Lung microvascular endothelial cell (primary cell): Measurements from ENCODE around the gene KCNJ5. TPM values are rescaled to one million over a fixed set of nuclear protein-coding genes. Genes with fewer than 3 reads are reported as not detected.

Experiments
- DNase-seq, 2 donors: peaks; one replicate each; pipeline versions ENCODE4 v3.0.0 to v3.0.0-alpha.2; 2010; ENCODE audit warnings: low read depth in 2 of 2
- total RNA-seq: library from RNA; depleted of rRNA; stranded (reverse); fragments of >200 nt; gene quantifications from 2 replicates; pipeline ENCODE4 v1.2.1, GENCODE V29; 2014

The KCNJ5 gene
- total RNA-seq, 1 donor from 2014 or later: not detected

GRCh38 chr11:128871168-128871610, 20.0 kb upstream of the KCNJ5 start:
- no peak for DNase-seq

- DNase-seq: no peak
Measured at GRCh38 chr11:128872094-128872493, 19.1 kb upstream of the KCNJ5 start.

DNA sequence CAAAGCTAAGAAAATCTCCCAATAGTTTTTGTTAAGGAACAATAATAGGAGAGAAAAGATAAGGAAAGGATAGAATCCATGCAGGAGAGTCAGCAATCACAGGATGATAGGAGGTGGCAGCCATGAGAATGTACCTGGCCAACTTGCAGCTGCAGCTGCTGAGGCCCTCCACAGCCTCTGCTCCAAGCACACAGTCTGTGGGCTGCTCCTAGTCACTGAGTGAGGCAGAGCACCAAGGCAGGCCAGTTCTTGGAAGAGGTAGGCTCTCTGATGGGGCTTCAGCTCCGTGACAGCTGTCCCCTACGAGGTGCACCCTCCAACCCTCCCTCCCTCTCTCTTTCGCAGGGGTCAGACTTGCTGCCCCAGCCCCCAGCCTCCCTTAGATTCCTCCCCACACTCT, 18.6 kb upstream of the KCNJ5 start:
- DNase-seq: no peak

GRCh38 chr11:128874427-128874826, 16.7 kb upstream of the KCNJ5 start:
- DNase-seq: no peak

DNA sequence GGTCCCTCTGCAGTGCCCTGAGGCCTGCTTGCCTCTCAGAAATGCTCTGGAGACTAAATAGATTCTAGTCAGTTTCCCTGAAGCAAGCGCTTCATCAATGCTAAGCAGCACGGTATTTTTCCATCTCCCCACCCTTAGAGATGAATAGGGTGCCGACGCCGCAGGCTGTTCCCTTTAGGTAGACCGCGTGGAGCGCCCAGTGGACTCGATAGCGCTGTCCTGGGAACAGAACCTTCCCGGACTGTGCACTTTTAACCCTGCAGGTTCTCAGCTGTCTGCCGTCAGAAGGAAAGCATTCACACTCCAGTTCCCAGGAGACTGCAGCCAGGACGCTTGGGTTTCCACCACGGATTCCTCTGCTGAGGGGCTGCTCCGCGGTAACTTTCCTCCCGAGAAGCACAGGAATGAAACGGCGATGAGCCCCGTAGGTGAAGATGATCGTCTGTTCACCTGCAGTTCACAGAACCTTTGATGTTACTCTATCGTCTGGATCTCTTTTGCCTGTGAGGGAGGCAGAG, 15.0 kb upstream of the KCNJ5 start:
- no peak for DNase-seq

GRCh38 chr11:128877726-128878125, 13.4 kb upstream of the KCNJ5 start:
- DNase-seq: no peak

GRCh38 chr11:128878455-128878854, 12.7 kb upstream of the KCNJ5 start:
- DNase-seq: no peak

DNA sequence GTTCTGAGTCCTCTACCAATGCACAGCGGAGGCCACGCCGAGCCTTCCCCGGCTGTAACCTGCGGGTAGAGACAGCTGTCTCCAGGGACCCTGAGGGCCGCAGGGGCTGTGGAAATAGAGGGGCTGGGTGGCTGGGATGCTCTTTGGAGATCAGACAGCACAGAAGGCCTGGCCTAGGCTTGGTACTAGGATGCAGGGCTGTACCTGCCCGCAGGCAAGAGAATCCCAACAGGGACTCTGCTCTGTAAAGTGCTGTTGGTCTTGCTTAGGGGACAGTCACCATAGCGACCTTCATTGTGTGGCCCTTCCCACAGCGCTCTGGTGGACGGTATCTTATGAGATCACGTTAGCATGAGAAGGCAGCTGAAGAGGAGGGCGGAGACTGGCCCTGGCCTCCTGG, 11.3 kb upstream of the KCNJ5 start:
- no peak for DNase-seq

DNA sequence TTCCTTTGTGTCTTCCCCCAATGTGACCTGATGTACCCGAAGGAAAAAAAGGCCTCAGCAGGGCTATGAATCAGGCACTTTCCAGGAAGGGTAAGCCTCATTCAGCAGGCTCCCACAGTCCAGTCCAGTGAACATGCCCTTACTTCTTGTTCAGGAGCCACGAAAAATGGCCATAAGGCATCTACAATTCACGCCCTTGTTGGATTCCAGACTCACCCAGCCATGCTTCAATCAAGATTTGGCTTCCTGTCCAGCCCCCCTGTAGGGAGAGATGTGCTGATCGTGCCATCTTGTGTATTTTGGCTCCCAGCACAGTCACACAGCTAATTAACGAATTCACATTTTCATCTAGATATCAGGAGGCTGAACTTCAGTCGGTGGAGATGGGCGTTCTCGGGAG, 9.9 kb upstream of the KCNJ5 start:
- no peak for DNase-seq

GRCh38 chr11:128882451-128882850, 8.7 kb upstream of the KCNJ5 start:
- no peak for DNase-seq

DNA sequence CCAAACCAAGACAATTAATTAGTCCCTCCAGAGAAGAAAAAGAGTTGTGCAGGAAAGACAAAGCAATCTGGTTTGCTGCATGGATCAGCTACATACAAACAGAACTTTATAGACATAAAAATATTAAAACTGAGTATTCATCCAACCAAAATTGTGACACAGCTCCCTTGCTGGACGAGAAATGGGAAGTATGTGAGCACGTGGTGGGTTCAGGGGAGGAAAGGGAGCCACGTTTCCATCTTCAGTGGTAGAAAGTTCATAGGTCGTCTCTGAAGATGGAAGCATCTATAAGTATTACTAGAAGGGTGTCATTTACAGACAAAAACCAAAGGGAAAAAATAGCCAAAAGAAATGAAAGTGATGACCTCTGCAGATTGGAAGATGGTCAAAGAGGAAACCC, 7.1 kb upstream of the KCNJ5 start:
- no peak for DNase-seq

DNA sequence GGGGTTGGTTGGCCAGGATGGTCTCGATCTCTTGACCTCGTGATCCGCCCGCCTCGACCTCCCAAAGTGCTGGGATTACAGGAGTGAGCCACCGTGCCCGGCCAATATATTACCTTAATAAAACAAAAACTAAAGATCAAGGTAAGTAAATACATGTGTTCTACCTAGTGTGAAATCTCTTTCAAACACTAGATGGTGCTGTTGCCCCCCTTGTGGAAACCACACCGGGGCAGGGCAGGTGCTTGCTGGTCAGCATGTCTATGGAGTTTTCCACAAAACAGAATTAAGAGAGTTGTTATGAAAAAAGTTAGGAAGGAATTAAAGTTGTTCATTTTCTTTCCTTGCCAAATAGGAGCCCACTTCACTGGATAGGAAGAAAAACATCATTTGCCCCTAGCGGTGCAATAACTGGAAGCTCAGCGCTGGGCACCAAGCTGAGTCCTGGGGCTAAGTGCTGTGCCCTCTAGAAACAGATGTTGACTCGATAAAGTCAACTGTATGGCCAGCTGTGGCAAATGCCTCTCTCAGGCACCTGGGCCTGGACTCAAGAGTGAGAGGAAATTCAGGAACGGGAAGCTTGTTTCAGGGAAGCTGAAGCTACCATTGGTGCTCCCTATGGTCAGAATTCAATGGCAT, 6.3 kb upstream of the KCNJ5 start:
- peak; percentile 74 to 85 for DNase-seq

GRCh38 chr11:128886406-128887124, 4.6 kb upstream of the KCNJ5 start:
- no peak for DNase-seq

GRCh38 chr11:128888034-128888985, 2.8 kb upstream of the KCNJ5 start:
- no peak for DNase-seq

DNA sequence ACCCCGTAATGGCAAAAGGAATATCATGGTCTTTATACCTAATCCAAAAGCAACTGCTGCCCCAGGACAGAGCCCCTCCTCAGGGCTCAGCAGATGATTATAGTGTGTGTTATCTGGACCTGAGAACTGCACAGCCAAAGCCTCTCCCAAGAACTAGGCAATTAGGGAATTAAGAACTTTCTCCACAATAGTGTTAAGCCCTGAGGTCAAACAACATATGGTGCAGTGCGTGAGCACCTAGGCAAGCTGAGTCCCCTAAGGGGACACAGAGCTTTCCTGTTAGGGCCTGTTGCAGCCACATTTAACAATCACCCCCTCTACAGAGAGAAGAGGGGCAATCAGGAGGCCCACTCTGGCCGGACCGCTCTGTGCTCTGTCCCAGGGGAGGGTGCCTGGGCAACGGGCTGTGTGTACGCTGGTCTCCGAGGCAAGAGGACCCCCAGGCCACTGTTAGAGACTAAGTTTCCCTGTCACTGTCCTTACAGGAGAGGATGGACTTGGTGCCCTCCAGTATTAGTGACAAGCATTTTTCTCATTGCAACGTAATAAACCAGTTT, 1.4 kb upstream of the KCNJ5 start:
- no peak for DNase-seq

GRCh38 chr11:128890216-128890542, 977 bp upstream of the KCNJ5 start:
- no peak for DNase-seq

GRCh38 chr11:128891913-128892398, 800 bp downstream of the KCNJ5 start:
- DNase-seq: no peak

- DNase-seq: no peak
Measured at GRCh38 chr11:128892866-128893565, 1.9 kb downstream of the KCNJ5 start.

DNA sequence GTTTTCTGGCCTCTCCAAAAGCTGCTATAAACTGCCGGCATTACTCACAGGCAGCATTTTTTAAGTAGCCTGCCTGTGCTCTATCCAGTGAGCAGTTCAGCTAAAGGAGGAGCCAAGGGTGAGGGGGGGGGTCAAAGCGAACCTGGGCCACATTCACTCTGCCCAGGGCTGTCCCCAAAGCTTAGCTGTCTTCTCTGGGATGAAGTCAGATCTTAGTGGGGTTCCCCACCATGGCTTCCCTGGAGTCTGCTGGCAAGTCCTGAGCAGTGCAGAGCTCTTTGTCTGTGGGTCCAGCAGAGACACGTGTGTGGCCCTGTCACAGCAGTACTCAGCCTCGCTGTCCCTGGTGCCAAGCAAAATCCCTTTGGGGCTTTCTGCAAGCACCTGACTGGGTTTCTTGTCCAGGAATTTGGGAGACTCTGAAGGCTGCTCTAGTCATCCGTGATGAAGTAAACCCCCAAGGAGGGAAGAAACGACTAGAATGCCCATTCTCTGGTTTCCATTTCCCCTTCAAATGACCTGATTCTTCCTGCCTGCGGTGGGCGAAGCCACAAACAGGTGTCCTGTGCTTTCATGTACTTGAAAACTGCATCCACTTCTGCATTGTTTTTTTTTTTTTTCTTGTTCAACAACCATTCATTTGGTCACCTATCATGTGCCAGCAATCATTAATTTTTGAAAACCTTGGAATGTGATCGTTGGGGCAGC, 2.6 kb downstream of the KCNJ5 start:
- no peak for DNase-seq

GRCh38 chr11:128894286-128894681, 3.1 kb downstream of the KCNJ5 start:
- DNase-seq: no peak
